Mucosa of descending colon (tissue), 3 donors: ENCODE results near the gene SDK1. TPM values are rescaled to one million over a fixed set of nuclear protein-coding genes. Genes with fewer than 3 reads are reported as not detected.
A peak's percentile ranks its signal among the peaks of the same experiment; 100 is the strongest.
"Not testable (repeated sequence)": the region's sequence is repeated elsewhere in the genome, so short reads cannot be mapped to it uniquely, and the experiment has no call there.

Experiments used
- ATAC-seq: fragments of 200-7000 bp; cut with Tn5 transposase; one replicate; pipeline ENCODE4 v1.9.1; 2020; ENCODE audit warnings: mild to moderate bottlenecking, moderate library complexity
- DNase-seq, 3 donors: peaks; one replicate each; pipeline ENCODE4 v3.0.0-alpha.2; 2020
- H3K36me3 ChIP-seq: fragments of 200-600 bp; one replicate; pipeline ENCODE4 v1.8.0; 2021; ENCODE audit warnings: low read depth, mild to moderate bottlenecking
- H3K4me1 ChIP-seq: fragments of 200-600 bp; one replicate; pipeline ENCODE4 v1.8.0; 2021; ENCODE audit warnings: low read depth, mild to moderate bottlenecking
- H3K4me3 ChIP-seq: fragments of 200-600 bp; one replicate; pipeline ENCODE4 v1.8.0; 2021; ENCODE audit warnings: mild to moderate bottlenecking
- H3K9me3 ChIP-seq: fragments of 200-600 bp; one replicate; pipeline ENCODE4 v1.8.0; 2021; ENCODE audit warnings: mild to moderate bottlenecking
- CTCF ChIP-seq: fragments of 200-600 bp; IDR thresholded peaks from one replicate; pipeline ENCODE4 v1.8.0; 2022; ENCODE audit warnings: antibody characterized with exemption, mild to moderate bottlenecking
- intact Hi-C, 2 donors: fragments of 100-400 bp; cut with DNase I in 1 of 2; cut with micrococcal nuclease in 1 of 2; formaldehyde crosslinking; loops; one replicate each; pipeline versions ENCODE4 v1.11.0 to v1.11.1; 2022; cut with DNase I, micrococcal nuclease
- total RNA-seq, 3 donors: library from RNA; stranded (reverse); fragmentation: NEBNext Ultra II Directional in 2 of 3; extraction: Animal tissue kit (Norgen Biotek cat#: 25700) in 2 of 3; gene quantifications; one replicate each; pipeline versions ENCODE4 v1.2.1 to v1.2.4, GENCODE V29; 2021 to 2023
- donor health status: DM: no; HTN: no; CAD: no; lungs with moderate emphysema.
- donor health status: DM: no; HTN: no; CAD: no.
- donor health status: DM: no; HTN: yes; CAD: no.

Gene SDK1
- total RNA-seq, 3 donors from 2014 or later = 2.7 to 20.2 (median 4.2) TPM

- Histone ChIP-seq H3K4me3 (no peak overlapping the region), H3K36me3 (no peaks in the 10 kb centered on the region), H3K9me3 (no peaks in the 10 kb centered on the region), H3K4me1 (no peaks in the 10 kb centered on the region)
- intact Hi-C loops = no loop called here
- ATAC-seq (no peak), DNase-seq (no peak)
- TF ChIP-seq CTCF = no peak
Measured at GRCh38 chr7:3931843-3932242, 630.8 kb downstream of the SDK1 start.

GRCh38 chr7:3937146-3937545 lies 636.1 kb downstream of the SDK1 start:
- ATAC-seq (no peak), DNase-seq (no peak)
- no peak overlapping the region for H3K4me3 ChIP-seq
- intact Hi-C loops = no loop called here
- H3K36me3 ChIP-seq = no peaks in the 10 kb centered on the region
- H3K9me3 ChIP-seq = no peaks in the 10 kb centered on the region
- H3K4me1 ChIP-seq = no peaks in the 10 kb centered on the region
- no peak for TF ChIP-seq CTCF

GRCh38 chr7:3937605-3938004 lies 636.6 kb downstream of the SDK1 start:
- H3K4me3 ChIP-seq = no peak overlapping the region
- H3K9me3 ChIP-seq = no peaks in the 10 kb centered on the region
- no peak for ATAC-seq
- intact Hi-C loops = no loop called here
- no peaks in the 10 kb centered on the region for H3K4me1 ChIP-seq
- TF ChIP-seq CTCF = no peak
- no peaks in the 10 kb centered on the region for H3K36me3 ChIP-seq
- no peak for DNase-seq

- H3K36me3 ChIP-seq, H3K9me3 ChIP-seq, H3K4me1 ChIP-seq, DNase-seq, ATAC-seq, H3K4me3 ChIP-seq, intact Hi-C loops: not testable (repeated sequence)
Measured at GRCh38 chr7:3941706-3942105, 640.7 kb downstream of the SDK1 start.

- Histone ChIP-seq H3K9me3 (peaks cover 2% of the 10 kb centered on the region), H3K4me3 (no peak overlapping the region), H3K4me1 (no peaks in the 10 kb centered on the region), H3K36me3 (no peaks in the 10 kb centered on the region)
- DNase-seq = no peak
- ATAC-seq = no peak
- no peak for TF ChIP-seq CTCF
- intact Hi-C loops = no loop called here
Measured at GRCh38 chr7:3942276-3942675, 641.2 kb downstream of the SDK1 start.

- Histone ChIP-seq H3K4me1 (no peaks in the 10 kb centered on the region), H3K4me3 (no peak overlapping the region), H3K36me3 (no peaks in the 10 kb centered on the region), H3K9me3 (peaks cover 2% of the 10 kb centered on the region)
- no peak for TF ChIP-seq CTCF
- DNase-seq = peak in 2 of 3 donors; percentile 23 to 42
- intact Hi-C loops = no loop called here
- peak; percentile 68 for ATAC-seq
Measured at GRCh38 chr7:3942816-3943745, 642.0 kb downstream of the SDK1 start.
